Measurements from ENCODE around the gene FLNB. TPM values are rescaled to one million over a fixed set of nuclear protein-coding genes. Genes with fewer than 3 reads are reported as not detected.

Gene FLNB
- total RNA-seq, 1 donor from 2014 or later, result 521 TPM

DNA sequence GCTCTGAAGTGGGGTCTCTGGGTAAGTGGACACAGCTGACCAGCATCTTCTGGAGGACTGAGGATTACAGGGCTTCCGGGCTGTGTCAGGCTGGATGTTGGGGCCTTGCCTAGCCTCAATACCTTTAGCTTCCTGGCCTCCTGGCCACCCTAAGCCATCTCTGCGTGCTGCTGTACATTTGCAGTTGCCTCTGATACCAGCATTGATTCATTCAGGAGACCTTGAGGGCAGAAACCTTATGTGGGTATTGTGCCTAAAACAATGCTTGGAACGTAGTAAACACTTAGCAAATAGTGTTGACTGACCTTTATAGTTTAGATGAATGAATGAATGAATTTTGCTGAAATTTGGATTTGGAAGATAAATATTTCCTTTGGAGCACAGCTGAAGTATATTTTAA lies 97.0 kb downstream of the FLNB start:
- TF ChIP-seq EZH2 (IDR thresholded peaks at IDR 0.05; ENCODE audit: insufficient read depth, low read length), result no peak
- no peak for TF ChIP-seq CTCF (IDR thresholded peaks at IDR 0.05; ENCODE audit: insufficient read depth, low read depth, low read length)
- no peak overlapping the region for H3K4me2 ChIP-seq (ENCODE audit: low read length)
- no peak overlapping the region for H3K27ac Mint-ChIP-seq (ENCODE audit: unreplicated experiment)
- FAIRE-seq (no peak), DNase-seq (ENCODE audit: low read depth) (no peak)
- peaks cover 2% of the 10 kb centered on the region for H3K79me2 ChIP-seq (ENCODE audit: insufficient read depth, low read length)
- no peaks in the 10 kb centered on the region for H3K9me3 ChIP-seq (ENCODE audit: insufficient read depth, low read depth, low read length)
- no peaks in the 10 kb centered on the region for H3K4me1 ChIP-seq (ENCODE audit: insufficient read depth, low read length)
- H3K36me3 ChIP-seq (ENCODE audit: insufficient read depth, low read length), result peaks cover 85% of the 10 kb centered on the region
- no peak overlapping the region for H3K27ac ChIP-seq (ENCODE audit: low read depth, low read length)
- H3K4me1 Mint-ChIP-seq (ENCODE audit: low read depth, unreplicated experiment), result peaks cover 25% of the 10 kb centered on the region
- H3K9me3 Mint-ChIP-seq (ENCODE audit: unreplicated experiment), result no peaks in the 10 kb centered on the region
- H2AFZ ChIP-seq (ENCODE audit: low read depth, low read length), result no peak overlapping the region
- no peak overlapping the region for H3K9ac ChIP-seq (ENCODE audit: low read length)
- peaks cover 40% of the 10 kb centered on the region for H4K20me1 ChIP-seq (ENCODE audit: insufficient read depth, low read length)
- peaks cover 37% of the 10 kb centered on the region for H3K36me3 Mint-ChIP-seq (ENCODE audit: low read depth, unreplicated experiment)
- H3K4me3 ChIP-seq (ENCODE audit: insufficient read depth, low read depth, low read length), result no peak overlapping the region
- H3K27me3 Mint-ChIP-seq (ENCODE audit: low read depth, unreplicated experiment), result no peaks in the 10 kb centered on the region
- no peaks in the 10 kb centered on the region for H3K27me3 ChIP-seq (ENCODE audit: insufficient read depth, low read length)
- H3K4me3 Mint-ChIP-seq (ENCODE audit: unreplicated experiment), result no peak overlapping the region

DNA sequence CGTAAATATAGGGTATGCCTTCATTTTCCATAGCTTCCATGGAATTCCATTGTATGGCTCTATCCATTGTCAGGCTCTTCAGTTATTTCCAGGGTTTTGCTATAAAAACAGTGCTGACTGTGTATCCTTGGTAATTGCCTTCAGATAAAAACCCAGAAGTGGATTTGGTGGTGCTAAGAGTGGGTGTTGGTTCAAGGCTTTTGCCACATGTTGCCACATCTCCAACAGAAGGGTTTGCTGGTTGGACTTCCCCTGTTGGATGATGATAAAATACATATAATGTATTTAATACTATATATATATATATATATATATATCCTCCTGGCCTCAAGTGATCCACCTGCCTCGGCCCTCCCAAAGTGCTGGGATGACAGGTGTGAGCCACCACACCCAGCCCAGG lies 97.8 kb downstream of the FLNB start:
- Histone ChIP-seq H3K4me3 (ENCODE audit: insufficient read depth, low read depth, low read length) (no peak overlapping the region), H3K27me3 (ENCODE audit: insufficient read depth, low read length) (no peaks in the 10 kb centered on the region), H3K27ac (ENCODE audit: low read depth, low read length) (no peak overlapping the region), H3K9me3 (ENCODE audit: insufficient read depth, low read depth, low read length) (no peaks in the 10 kb centered on the region), H3K4me1 (ENCODE audit: insufficient read depth, low read length) (no peaks in the 10 kb centered on the region), H3K79me2 (ENCODE audit: insufficient read depth, low read length) (peaks cover 2% of the 10 kb centered on the region), H2AFZ (ENCODE audit: low read depth, low read length) (no peak overlapping the region), H3K4me2 (ENCODE audit: low read length) (no peak overlapping the region), H4K20me1 (ENCODE audit: insufficient read depth, low read length) (peaks cover 40% of the 10 kb centered on the region), H3K36me3 (ENCODE audit: insufficient read depth, low read length) (peaks cover 79% of the 10 kb centered on the region), H3K9ac (ENCODE audit: low read length) (no peak overlapping the region)
- Mint-ChIP-seq H3K4me3 (ENCODE audit: unreplicated experiment) (no peak overlapping the region), H3K27me3 (ENCODE audit: low read depth, unreplicated experiment) (no peaks in the 10 kb centered on the region), H3K4me1 (ENCODE audit: low read depth, unreplicated experiment) (peaks cover 25% of the 10 kb centered on the region), H3K27ac (ENCODE audit: unreplicated experiment) (no peak overlapping the region), H3K9me3 (ENCODE audit: unreplicated experiment) (no peaks in the 10 kb centered on the region), H3K36me3 (ENCODE audit: low read depth, unreplicated experiment) (peaks cover 39% of the 10 kb centered on the region)
- DNase-seq (ENCODE audit: low read depth), result no peak
- no peak for TF ChIP-seq EZH2 (IDR thresholded peaks at IDR 0.05; ENCODE audit: insufficient read depth, low read length)
- TF ChIP-seq CTCF (IDR thresholded peaks at IDR 0.05; ENCODE audit: insufficient read depth, low read depth, low read length), result no peak
- FAIRE-seq, result no peak

DNA sequence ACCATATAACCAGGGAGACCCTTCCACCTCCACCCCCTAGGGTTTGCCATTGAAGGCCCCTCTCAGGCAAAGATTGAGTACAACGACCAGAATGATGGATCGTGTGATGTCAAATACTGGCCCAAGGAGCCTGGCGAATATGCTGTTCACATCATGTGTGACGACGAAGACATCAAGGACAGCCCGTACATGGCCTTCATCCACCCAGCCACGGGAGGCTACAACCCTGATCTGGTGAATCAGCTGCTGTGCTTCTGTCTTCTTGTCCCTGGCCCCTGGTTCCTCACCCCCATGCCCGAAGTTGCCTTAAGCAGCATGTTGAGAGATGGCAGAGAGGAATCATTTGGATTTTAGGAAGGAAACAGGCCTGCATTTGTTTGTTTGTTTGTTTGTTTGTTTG lies 98.4 kb downstream of the FLNB start:
- H3K27me3 Mint-ChIP-seq (ENCODE audit: low read depth, unreplicated experiment), result no peaks in the 10 kb centered on the region
- no peaks in the 10 kb centered on the region for H3K9me3 ChIP-seq (ENCODE audit: insufficient read depth, low read depth, low read length)

More for the DNA sequence above, 98.4 kb downstream of the FLNB start:
- H3K9ac ChIP-seq (ENCODE audit: low read length), result no peak overlapping the region
- TF ChIP-seq CTCF (IDR thresholded peaks at IDR 0.05; ENCODE audit: insufficient read depth, low read depth, low read length), result no peak
- TF ChIP-seq EZH2 (IDR thresholded peaks at IDR 0.05; ENCODE audit: insufficient read depth, low read length), result no peak
- H3K9me3 Mint-ChIP-seq (ENCODE audit: unreplicated experiment), result no peaks in the 10 kb centered on the region
- H4K20me1 ChIP-seq (ENCODE audit: insufficient read depth, low read length), result peaks cover 40% of the 10 kb centered on the region
- peaks cover 79% of the 10 kb centered on the region for H3K36me3 ChIP-seq (ENCODE audit: insufficient read depth, low read length)
- no peak overlapping the region for H3K27ac Mint-ChIP-seq (ENCODE audit: unreplicated experiment)
- H3K79me2 ChIP-seq (ENCODE audit: insufficient read depth, low read length), result peaks cover 2% of the 10 kb centered on the region
- H3K4me3 ChIP-seq (ENCODE audit: insufficient read depth, low read depth, low read length), result no peak overlapping the region
- no peaks in the 10 kb centered on the region for H3K4me1 ChIP-seq (ENCODE audit: insufficient read depth, low read length)
- peaks cover 42% of the 10 kb centered on the region for H3K36me3 Mint-ChIP-seq (ENCODE audit: low read depth, unreplicated experiment)
- no peak overlapping the region for H3K27ac ChIP-seq (ENCODE audit: low read depth, low read length)
- H3K4me3 Mint-ChIP-seq (ENCODE audit: unreplicated experiment), result no peak overlapping the region
- H3K27me3 ChIP-seq (ENCODE audit: insufficient read depth, low read length), result no peaks in the 10 kb centered on the region
- DNase-seq (ENCODE audit: low read depth), result no peak
- no peak for FAIRE-seq
- peaks cover 25% of the 10 kb centered on the region for H3K4me1 Mint-ChIP-seq (ENCODE audit: low read depth, unreplicated experiment)
- no peak overlapping the region for H2AFZ ChIP-seq (ENCODE audit: low read depth, low read length)
- no peak overlapping the region for H3K4me2 ChIP-seq (ENCODE audit: low read length)
